ENCODE results near the gene ZNF789.

ZNF789 gene

GRCh38 chr7:99504603-99505323, 32.1 kb downstream of the ZNF789 start, which contains the start of gene ZKSCAN5:
Gene ZKSCAN5, plus strand, starts transcription at chr7:99504662. Its CDS starts 1,383 bp downstream, at chr7:99506045.
- DNase-seq (ENCODE audit: low read depth in 2 of 2), result peak; percentile 93 to 95

DNA sequence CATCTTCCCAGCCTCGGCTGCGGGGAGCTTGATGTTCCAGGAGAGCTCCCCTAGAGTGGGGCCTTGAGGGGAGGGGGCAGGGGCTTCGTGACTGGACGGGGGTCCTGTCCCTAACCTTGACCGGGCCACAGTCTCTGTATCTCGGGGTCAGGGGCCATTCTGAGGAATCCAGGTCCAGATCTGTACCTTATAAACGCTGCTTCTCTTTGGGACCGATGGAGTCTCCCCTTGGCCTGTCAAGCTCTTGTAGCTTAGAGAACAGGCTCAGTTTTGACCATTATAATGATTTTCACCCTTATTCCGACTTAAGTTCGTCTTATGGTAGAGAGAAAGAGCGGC, 32.6 kb downstream of the ZNF789 start:
- DNase-seq (ENCODE audit: low read depth in 2 of 2), result no peak

GRCh38 chr7:99514050-99514449, 41.4 kb downstream of the ZNF789 start:
- no peak for DNase-seq (ENCODE audit: low read depth in 2 of 2)

GRCh38 chr7:99521399-99521798, 48.7 kb downstream of the ZNF789 start:
- no peak for DNase-seq (ENCODE audit: low read depth in 2 of 2)

- DNase-seq (ENCODE audit: low read depth in 2 of 2), result no peak
Observed at GRCh38 chr7:99525713-99526440, 53.2 kb downstream of the ZNF789 start.

GRCh38 chr7:99531354-99531765, 58.7 kb downstream of the ZNF789 start:
- DNase-seq (ENCODE audit: low read depth in 2 of 2), result no peak

DNA sequence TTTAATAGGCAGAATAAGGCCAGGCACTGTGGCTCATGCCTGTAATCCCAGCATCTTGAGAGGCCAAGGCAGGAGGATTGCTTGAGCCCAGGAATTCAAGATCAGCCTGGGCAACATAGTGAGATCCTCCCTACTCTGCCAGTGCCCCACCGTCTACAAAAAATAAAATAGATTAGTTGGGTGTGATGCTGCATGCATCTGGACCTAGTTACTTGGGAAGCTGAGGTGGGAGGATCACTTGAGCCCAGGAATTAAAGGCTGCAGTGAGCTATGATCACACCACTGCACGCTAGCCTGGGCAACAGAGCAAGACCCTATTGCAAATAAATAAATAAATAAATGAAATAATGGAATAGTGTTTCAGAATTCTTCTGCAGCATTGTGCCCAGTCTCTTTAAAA, 63.0 kb downstream of the ZNF789 start:
- DNase-seq (ENCODE audit: low read depth in 2 of 2), result no peak

Measured in stimulated activated CD8-positive, alpha-beta memory T cell treated with anti-CD3 and anti-CD28 coated beads, Interleukin-15, amount 100 ng/mL, for 48 hours (primary cell).